Neural crest cell (in vitro differentiated cells): ENCODE results near the gene GPATCH8. TPM values are rescaled to one million over a fixed set of nuclear protein-coding genes. Genes with fewer than 3 reads are reported as not detected.

Experiments used
- DNase-seq: peaks from one replicate; pipeline ENCODE4 v3.0.0; 2021; ENCODE audit warnings: low read depth, mixed read lengths, low spot score
- H3K27ac Mint-ChIP-seq: one replicate; pipeline ENCODE4 v1.8.0; 2021; ENCODE audit warnings: mild to moderate bottlenecking, mixed read lengths; ENCODE audit not compliant: unreplicated experiment
- H3K27me3 Mint-ChIP-seq: 2 replicates; pipeline ENCODE4 v1.8.0; 2021; ENCODE audit warnings: low read depth, mild to moderate bottlenecking, mixed read lengths
- H3K36me3 Mint-ChIP-seq: 2 replicates; pipeline ENCODE4 v1.8.0; 2021; ENCODE audit warnings: low read depth, mild to moderate bottlenecking, mixed read lengths
- H3K4me1 Mint-ChIP-seq: 2 replicates; pipeline ENCODE4 v1.8.0; 2021; ENCODE audit warnings: mixed read lengths
- H3K4me3 Mint-ChIP-seq: one replicate; pipeline ENCODE4 v1.8.0; 2021; ENCODE audit warnings: mild to moderate bottlenecking, mixed read lengths
- H3K9me3 Mint-ChIP-seq: 2 replicates; pipeline ENCODE4 v1.8.0; 2021; ENCODE audit warnings: mixed read lengths
- total RNA-seq: library from RNA; stranded (reverse); gene quantifications from 2 replicates; pipeline ENCODE4 v1.2.1, GENCODE V29; 2021
- TF ChIP-seq, protein P1 (sequence below): fragments of 200-600 bp; sonication (generic); conservative IDR thresholded peaks from 2 replicates; pipeline ENCODE4 v1.5.0; 2021; ENCODE audit warnings: antibody characterized with exemption, mild to moderate bottlenecking

The GPATCH8 gene
- total RNA-seq, 1 donor from 2014 or later, result 47.0 TPM

DNA sequence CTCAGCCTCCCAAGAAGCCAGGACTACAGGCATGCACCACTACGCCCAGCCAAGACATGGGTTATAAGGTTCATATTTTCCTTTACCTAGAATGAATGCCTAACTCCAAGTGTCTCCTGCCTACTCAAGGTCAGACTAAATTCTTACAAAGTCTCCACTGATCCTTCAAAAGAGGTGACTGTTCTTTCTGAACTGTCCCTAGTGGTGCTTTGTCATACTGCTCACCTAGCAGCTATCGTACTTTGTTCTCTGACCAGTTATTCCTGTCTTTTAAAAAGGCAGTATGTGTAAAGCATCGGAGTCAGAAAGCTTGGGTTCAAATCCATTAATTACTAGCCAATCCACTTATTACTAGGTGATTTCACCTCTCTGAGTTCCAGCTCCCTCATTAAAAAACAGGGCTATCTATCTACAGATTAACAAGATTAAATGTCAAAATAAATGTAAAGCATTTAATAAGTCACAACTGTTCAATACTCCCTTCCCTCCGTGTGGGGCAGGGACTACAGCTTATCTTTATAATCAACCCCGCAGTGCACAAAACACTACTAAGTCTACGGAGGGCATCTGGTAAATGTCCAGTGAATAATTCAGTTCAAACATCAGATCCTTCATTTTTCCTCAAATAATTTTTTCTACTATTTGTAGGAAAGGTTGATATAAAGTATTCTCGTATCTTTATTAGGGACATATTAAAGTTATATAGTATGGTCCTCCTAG lies 93.7 kb downstream of the GPATCH8 start:
- TF ChIP-seq, protein P1, sequence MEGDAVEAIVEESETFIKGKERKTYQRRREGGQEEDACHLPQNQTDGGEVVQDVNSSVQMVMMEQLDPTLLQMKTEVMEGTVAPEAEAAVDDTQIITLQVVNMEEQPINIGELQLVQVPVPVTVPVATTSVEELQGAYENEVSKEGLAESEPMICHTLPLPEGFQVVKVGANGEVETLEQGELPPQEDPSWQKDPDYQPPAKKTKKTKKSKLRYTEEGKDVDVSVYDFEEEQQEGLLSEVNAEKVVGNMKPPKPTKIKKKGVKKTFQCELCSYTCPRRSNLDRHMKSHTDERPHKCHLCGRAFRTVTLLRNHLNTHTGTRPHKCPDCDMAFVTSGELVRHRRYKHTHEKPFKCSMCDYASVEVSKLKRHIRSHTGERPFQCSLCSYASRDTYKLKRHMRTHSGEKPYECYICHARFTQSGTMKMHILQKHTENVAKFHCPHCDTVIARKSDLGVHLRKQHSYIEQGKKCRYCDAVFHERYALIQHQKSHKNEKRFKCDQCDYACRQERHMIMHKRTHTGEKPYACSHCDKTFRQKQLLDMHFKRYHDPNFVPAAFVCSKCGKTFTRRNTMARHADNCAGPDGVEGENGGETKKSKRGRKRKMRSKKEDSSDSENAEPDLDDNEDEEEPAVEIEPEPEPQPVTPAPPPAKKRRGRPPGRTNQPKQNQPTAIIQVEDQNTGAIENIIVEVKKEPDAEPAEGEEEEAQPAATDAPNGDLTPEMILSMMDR, result peak; percentile 50
- H3K36me3 Mint-ChIP-seq, result peaks cover 9% of the 10 kb centered on the region

DNA sequence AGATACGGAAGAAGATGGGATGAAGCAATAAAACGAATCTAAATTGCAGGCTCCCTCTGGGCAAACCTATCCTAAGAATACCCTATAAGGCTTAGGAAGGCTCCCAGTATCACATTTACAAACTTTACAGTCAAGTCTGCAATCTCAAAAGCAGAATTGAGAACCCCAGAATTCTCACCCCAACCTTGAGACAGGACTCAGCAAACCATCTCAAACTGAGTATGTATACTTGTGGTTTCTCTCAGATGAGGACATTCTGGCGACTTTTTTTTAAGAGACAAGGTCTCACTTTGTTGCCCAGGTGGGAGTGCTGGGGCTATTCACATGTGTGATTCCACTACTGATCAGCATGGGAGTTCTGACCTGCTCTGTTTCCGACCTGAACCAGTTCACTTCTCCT lies 94.4 kb downstream of the GPATCH8 start:
- TF ChIP-seq, protein P1, result no peak
- Mint-ChIP-seq H3K27ac (no peak overlapping the region), H3K4me1 (no peaks in the 10 kb centered on the region), H3K4me3 (no peak overlapping the region), H3K9me3 (no peaks in the 10 kb centered on the region), H3K27me3 (no peaks in the 10 kb centered on the region), H3K36me3 (peaks cover 6% of the 10 kb centered on the region)
- DNase-seq, result no peak

More for the DNA sequence above, 93.7 kb downstream of the GPATCH8 start:
- H3K4me3 Mint-ChIP-seq, result no peak overlapping the region
- H3K27me3 Mint-ChIP-seq, result no peaks in the 10 kb centered on the region
- H3K27ac Mint-ChIP-seq, result no peak overlapping the region
- no peaks in the 10 kb centered on the region for H3K4me1 Mint-ChIP-seq
- H3K9me3 Mint-ChIP-seq, result no peaks in the 10 kb centered on the region
- DNase-seq, result no peak

DNA sequence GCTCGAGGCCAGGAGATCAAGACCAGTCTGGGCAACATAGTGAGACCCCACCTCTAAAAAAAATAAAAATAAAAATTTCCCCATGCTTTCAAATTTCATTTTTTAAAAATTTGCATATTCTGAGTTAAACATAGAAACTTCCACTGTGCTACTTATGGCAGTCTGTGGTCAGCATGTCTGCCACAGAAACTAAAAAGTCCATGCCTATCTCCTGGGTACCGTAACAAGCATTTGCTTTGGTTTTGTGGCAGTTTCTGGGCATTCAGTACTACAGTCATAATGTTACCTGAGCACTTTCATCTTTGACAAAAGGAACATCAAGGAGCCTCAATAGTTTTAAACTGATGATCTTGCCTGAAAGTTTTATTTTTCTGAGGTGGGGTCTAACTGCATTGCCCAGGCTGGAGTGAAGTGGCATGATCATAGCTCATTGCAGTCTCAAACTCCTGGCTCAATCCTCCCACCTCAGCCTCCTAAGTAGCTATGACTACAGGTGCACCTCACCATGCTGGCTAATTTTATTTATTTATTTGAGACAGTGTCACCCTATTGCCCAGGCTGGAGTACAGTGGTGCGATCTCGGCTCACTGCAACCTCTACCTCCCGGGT lies 100.5 kb downstream of the GPATCH8 start:
- H3K36me3 Mint-ChIP-seq, result peaks cover 12% of the 10 kb centered on the region
- TF ChIP-seq, protein P1, result no peak
- H3K4me3 Mint-ChIP-seq, result no peak overlapping the region
- no peaks in the 10 kb centered on the region for H3K9me3 Mint-ChIP-seq
- H3K4me1 Mint-ChIP-seq, result no peaks in the 10 kb centered on the region
- no peaks in the 10 kb centered on the region for H3K27me3 Mint-ChIP-seq
- no peak for DNase-seq
- H3K27ac Mint-ChIP-seq, result no peak overlapping the region

DNA sequence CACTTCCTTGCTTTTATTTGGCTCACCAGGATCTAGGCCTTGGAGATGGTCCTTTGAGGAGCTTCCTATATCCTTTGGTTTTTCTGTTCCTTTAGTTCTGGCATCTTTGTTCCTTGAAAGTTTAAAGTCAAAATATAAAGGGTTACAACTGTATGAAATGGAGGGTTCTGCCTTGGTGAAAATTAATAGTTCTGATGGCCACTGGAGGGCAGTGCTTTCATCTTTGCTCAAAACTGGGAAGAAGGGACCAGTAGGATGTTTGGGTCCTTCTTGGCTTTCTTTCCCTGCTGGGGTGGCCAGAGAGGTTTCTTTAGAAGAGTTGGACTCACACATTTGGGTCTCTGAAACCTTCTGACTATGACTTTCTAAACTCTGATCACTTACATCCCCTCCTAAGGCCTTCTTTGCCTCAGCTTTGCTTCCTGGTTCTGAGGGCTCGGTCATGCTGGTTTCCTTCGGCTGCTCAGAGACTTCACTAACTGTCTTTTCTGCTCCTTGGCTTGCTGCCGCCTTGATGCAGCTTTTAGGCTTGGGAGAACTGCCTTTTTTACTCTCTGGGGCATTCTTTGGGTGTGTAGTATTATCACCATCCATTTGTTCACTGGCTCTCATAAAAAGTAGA lies 102.9 kb downstream of the GPATCH8 start:
- Mint-ChIP-seq H3K27ac (no peak overlapping the region), H3K4me1 (no peaks in the 10 kb centered on the region), H3K36me3 (peaks cover 16% of the 10 kb centered on the region), H3K9me3 (no peaks in the 10 kb centered on the region), H3K4me3 (peak overlapping the region; percentile 32), H3K27me3 (no peaks in the 10 kb centered on the region)
- no peak for DNase-seq
- TF ChIP-seq, protein P1, result peak; percentile 61

DNA sequence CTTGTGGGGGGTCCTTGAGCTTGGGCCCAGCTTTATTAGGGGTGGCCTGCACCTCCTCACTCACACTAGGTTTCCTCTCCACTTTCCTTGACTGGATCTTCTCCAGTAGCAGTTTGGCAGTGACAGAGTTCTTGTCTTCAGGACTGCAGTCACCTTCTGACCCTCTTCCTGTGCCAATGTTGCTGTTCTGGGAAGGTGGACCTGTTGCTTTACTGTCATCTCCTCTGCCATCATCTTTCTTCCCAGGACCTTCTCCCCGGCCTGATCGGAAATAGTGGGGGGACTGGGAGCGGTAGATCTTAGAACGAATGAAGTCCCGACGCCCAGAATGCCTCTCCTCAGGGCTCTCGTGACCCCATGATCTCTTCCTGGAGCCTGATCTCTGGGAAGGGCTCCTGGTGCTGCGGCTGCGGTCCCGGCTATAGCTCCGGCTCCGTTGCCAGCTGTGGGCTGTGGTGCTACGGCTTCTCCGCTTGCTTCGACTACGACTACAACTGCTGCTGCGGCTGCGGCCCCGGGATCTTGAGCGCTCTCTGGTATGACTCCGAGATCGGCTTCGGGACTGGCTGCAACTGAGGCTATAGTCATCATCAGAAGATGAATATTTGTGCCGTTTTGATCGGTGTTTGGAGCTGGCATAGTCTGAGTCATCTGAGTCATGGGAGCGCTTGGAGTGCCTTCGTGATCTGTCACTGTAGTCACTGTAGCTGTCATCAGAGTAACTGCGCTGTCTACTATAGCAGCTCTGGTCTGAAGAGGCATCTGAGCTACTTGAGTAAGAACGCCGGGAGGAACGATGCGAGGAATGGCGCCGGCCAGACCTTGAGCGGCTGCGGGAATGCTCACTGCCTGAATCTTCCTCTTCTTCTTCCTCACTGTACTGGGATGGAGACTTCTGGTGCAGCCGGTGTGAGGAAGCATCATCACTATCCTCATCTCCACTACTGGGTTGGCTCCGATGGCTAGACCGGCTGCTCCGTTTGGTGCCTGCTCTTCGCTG lies 104.2 kb downstream of the GPATCH8 start:
- Mint-ChIP-seq H3K27me3 (no peaks in the 10 kb centered on the region), H3K9me3 (no peaks in the 10 kb centered on the region), H3K36me3 (peaks cover 16% of the 10 kb centered on the region), H3K4me1 (no peaks in the 10 kb centered on the region), H3K27ac (peak overlapping the region; percentile 67), H3K4me3 (no peak overlapping the region)
- TF ChIP-seq, protein P1, result no peak
- no peak for DNase-seq
